AG04450 (cell line): ENCODE results near the gene ADAD2. TPM values are rescaled to one million over a fixed set of nuclear protein-coding genes. Genes with fewer than 3 reads are reported as not detected.

ENCODE experiments used
- CTCF ChIA-PET: fragments of 300-600, 350-600 bp; formaldehyde crosslinking; extraction: SDS; loops from one replicate; lab custom pipeline; 2022; ENCODE audit warnings: antibody characterized with exemption, inconsistent platforms; lab: Charles Lee
- POLR2A ChIA-PET: fragments of 350-600 bp; formaldehyde crosslinking; extraction: SDS; loops from one replicate; lab custom pipeline; 2021; ENCODE audit warnings: antibody characterized with exemption, inconsistent platforms; lab: Yijun Ruan, JAX
- DNase-seq: peaks from one replicate; pipeline ENCODE4 v3.0.0-alpha.2; 2011; ENCODE audit warnings: low read depth, low spot score
- H3K27ac ChIP-seq: one replicate; pipeline ENCODE4 v1.5.1; 2012; ENCODE audit warnings: low read depth, low read length, control low read depth
- H3K27me3 ChIP-seq: one replicate; pipeline ENCODE4 v1.6.0; 2012; ENCODE audit warnings: low read length; ENCODE audit not compliant: control insufficient read depth, insufficient read depth
- H3K4me3 ChIP-seq: 2 replicates; pipeline ENCODE4 v1.5.1; 2011; ENCODE audit warnings: mild to moderate bottlenecking, low read depth, low read length, control low read depth
- H3K9me3 ChIP-seq: 2 replicates; pipeline ENCODE4 v1.5.1; 2012; ENCODE audit warnings: low read length; ENCODE audit not compliant: control insufficient read depth, insufficient read depth
- CTCF ChIP-seq: IDR thresholded peaks from 2 replicates; pipeline ENCODE4 v1.5.1; 2011; ENCODE audit warnings: low read depth, low read length, control low read depth, inconsistent platforms
- polyA plus RNA-seq: library from polyadenylated mRNA; depleted of rRNA; stranded (reverse); fragments of >200 nt; gene quantifications from 2 replicates; pipeline ENCODE4 v1.2.3, GENCODE V29; 2011

ADAD2 gene
- polyA plus RNA-seq, 1 experiment: not detected

DNA sequence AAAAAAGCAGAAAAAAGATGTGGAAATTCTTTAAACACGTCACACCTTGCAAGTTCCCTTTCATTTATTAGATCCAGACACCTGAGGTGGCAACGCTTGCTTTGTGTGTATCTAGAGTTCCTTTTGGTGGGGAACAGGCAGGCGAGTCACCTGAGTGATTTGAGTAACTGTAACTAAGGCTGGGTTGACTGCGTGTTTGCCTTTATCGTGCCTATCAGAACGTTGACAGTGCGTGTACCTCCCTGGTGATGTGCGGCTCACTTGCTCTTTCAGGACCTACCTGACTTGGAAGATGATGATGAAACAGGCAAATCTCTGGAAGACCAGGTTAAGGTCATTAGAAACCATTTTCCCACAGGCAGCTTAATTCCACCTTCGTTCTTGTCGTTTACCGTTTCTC is 16.6 kb upstream of the ADAD2 start:
- Histone ChIP-seq H3K4me3 (no peak overlapping the region), H3K9me3 (no peaks in the 10 kb centered on the region), H3K27ac (no peak overlapping the region), H3K27me3 (peaks cover 7% of the 10 kb centered on the region)
- ChIA-PET CTCF (interaction anchor here (0.5 to 7.5 kb wide), 20 partner anchors 7 to 269 kb away, joined by 3 to 100 read pairs (median 7); partner anchors contain the start of genes MBTPS1 and TAF1C), POLR2A (no interaction called here)
- TF ChIP-seq CTCF: no peak
- DNase-seq: no peak

DNA sequence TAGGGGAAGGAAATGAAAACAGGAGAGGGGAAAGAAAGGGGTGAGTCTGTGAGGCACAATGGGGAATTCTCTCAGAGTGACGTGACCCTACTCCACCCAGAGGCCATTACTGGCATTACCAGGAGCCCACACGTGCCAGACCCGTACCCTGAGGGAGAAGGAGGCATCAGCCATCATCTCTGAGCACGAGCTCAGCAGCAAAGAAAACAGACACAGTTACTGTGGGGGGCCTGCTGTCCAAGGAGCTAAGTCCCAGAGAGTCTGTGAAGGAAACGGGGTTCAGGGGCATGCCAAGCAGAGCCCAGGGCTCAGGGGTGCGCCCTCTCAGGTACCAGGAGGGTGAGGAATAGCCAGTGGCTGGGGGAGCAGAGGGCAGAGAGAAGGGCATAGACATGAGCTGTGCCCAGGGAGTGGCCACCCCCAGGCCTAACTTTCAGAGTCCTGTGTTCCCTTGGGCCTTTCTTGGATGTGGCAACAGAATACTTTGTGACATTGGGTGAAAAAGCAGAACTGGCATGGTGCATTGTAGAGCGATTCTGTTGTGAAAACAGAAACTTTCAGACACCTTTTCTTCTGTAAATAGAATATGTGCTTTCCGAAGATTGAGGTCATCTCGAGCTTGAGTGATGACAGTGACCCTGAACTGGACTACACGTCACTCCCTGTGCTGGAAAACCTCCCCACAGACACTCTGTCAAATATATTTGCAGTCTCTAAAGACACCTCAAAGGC is 15.4 kb upstream of the ADAD2 start:
- Histone ChIP-seq H3K9me3 (no peaks in the 10 kb centered on the region), H3K27me3 (peaks cover 7% of the 10 kb centered on the region), H3K4me3 (no peak overlapping the region), H3K27ac (no peak overlapping the region)
- POLR2A ChIA-PET: interaction anchor here (0.9 to 3.5 kb wide), 2 partner anchors 11 to 15 kb away, joined by 3 to 12 read pairs; partner anchors contain the start of gene TAF1C
- DNase-seq: peak; percentile 21
- TF ChIP-seq CTCF: peak; percentile 80
- CTCF ChIA-PET: interaction anchor here (0.7 to 7.5 kb wide), 28 partner anchors 8 to 309 kb away, joined by 3 to 100 read pairs (median 4); partner anchors contain the start of genes MBTPS1 and TAF1C

GRCh38 chr16:84176192-84177053 is 14.5 kb upstream of the ADAD2 start:
- POLR2A ChIA-PET: interaction anchor here (1.7 to 3.5 kb wide), 2 partner anchors 10 to 60 kb away, joined by 8 to 12 read pairs; partner anchors contain the start of genes MBTPS1 and TAF1C
- CTCF ChIA-PET: interaction anchor here (0.6 to 7.5 kb wide), 24 partner anchors 9 to 308 kb away, joined by 3 to 100 read pairs (median 6); partner anchors contain the start of genes MBTPS1 and TAF1C
- DNase-seq: no peak
- no peak overlapping the region for H3K4me3 ChIP-seq
- H3K27me3 ChIP-seq: peaks cover 4% of the 10 kb centered on the region
- peak overlapping the region; percentile 31 for H3K27ac ChIP-seq
- H3K9me3 ChIP-seq: no peaks in the 10 kb centered on the region; the same call in 1 of the 2 replicates
- no peak for TF ChIP-seq CTCF

DNA sequence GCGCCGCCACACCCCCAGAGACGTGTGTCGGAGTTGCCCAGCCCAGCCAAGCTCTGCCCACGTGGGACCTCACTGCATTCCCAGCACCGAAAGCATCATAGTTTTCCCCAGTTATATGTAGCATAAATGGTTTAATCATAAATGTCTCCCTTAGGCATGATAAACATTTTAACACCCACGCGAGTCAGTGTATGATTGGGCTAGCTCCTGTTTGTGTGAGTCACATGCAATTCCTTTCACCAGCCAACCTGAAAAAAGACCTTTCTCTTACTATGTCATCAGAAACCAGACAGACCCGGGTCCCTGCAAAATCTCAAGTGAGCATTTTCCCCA is 13.2 kb upstream of the ADAD2 start:
- peak; percentile 23 for DNase-seq
- ChIA-PET CTCF (interaction anchor here (2.1 to 7.5 kb wide), 4 partner anchors 9 to 130 kb away, joined by 6 to 100 read pairs (median 28); partner anchors contain the start of genes MBTPS1 and TAF1C), POLR2A (interaction anchor here (1.7 to 3.5 kb wide), 2 partner anchors 9 to 61 kb away, joined by 8 to 12 read pairs; partner anchors contain the start of genes MBTPS1 and TAF1C)
- Histone ChIP-seq H3K4me3 (no peak overlapping the region), H3K9me3 (no peaks in the 10 kb centered on the region; the same call in 1 of the 2 replicates), H3K27me3 (no peaks in the 10 kb centered on the region), H3K27ac (peak overlapping the region; percentile 70)
- TF ChIP-seq CTCF: no peak
